GM12878 (cell line): Measurements from ENCODE around the gene ZNF836. TPM values are rescaled to one million over a fixed set of nuclear protein-coding genes. Genes with fewer than 3 reads are reported as not detected.

ENCODE experiments used
- CBX5 ChIP-seq: sonication (generic); IDR thresholded peaks from 2 replicates; pipeline ENCODE4 v1.6.1; 2016; ENCODE audit warnings: low read depth, moderate library complexity, mild to moderate bottlenecking, inconsistent platforms
- EP300 ChIP-seq, 2 experiments: fragments of 150-350 bp in 1 of 2; IDR thresholded peaks; 2 replicates each; pipeline ENCODE4 v1.6.1; 2011 to 2012; ENCODE audit warnings: low read depth in 2 of 2, low read length in 2 of 2, borderline replicate concordance in 1 of 2, improper control_type of control experiment in 1 of 2, inconsistent platforms in 1 of 2; ENCODE audit not compliant: control insufficient read depth in 1 of 2
- GABPA ChIP-seq: IDR thresholded peaks from 2 replicates; pipeline ENCODE4 v1.6.1; 2014; ENCODE audit warnings: antibody characterized with exemption, low read depth, mild to moderate bottlenecking, inconsistent platforms
- MEF2A ChIP-seq: IDR thresholded peaks from 2 replicates; pipeline ENCODE4 v1.6.1; 2011; ENCODE audit warnings: low read depth, mild to moderate bottlenecking, low read length, moderate library complexity; ENCODE audit not compliant: insufficient read depth
- MEF2B ChIP-seq: fragments of 450-650 bp; IDR thresholded peaks from 2 replicates; pipeline ENCODE4 v1.6.1; 2018; ENCODE audit warnings: mild to moderate bottlenecking, moderate library complexity; ENCODE audit not compliant: partially characterized antibody, poor library complexity, severe bottlenecking
- MXI1 ChIP-seq: fragments of 150-350 bp; IDR thresholded peaks from 2 replicates; pipeline ENCODE4 v1.6.1; 2011; ENCODE audit warnings: low read depth, mild to moderate bottlenecking, inconsistent platforms, low read length, improper control_type of control experiment
- RAD21 ChIP-seq: IDR thresholded peaks from 2 replicates; pipeline ENCODE4 v1.6.1; 2011; ENCODE audit warnings: mild to moderate bottlenecking, low read depth, low read length, moderate library complexity; ENCODE audit not compliant: insufficient read depth
- SMC3 ChIP-seq: IDR thresholded peaks from 2 replicates; pipeline ENCODE4 v1.6.1; 2011; ENCODE audit warnings: low read length, improper control_type of control experiment, borderline replicate concordance
- TAF1 ChIP-seq: IDR thresholded peaks from 2 replicates; pipeline ENCODE4 v1.6.1; 2011; ENCODE audit warnings: mild to moderate bottlenecking, low read depth, low read length, borderline replicate concordance
- ZNF217 ChIP-seq: fragments of 450-650 bp; IDR thresholded peaks from 2 replicates; pipeline ENCODE4 v1.6.1; 2017; ENCODE audit warnings: antibody characterized with exemption, mild to moderate bottlenecking
- ZZZ3 ChIP-seq: IDR thresholded peaks from 2 replicates; pipeline ENCODE4 v1.6.1; 2011; ENCODE audit warnings: low read depth; ENCODE audit not compliant: control insufficient read depth, insufficient read length
- polyA plus RNA-seq, 11 experiments: library from polyadenylated mRNA; depleted of rRNA in 4 of 11; unstranded in 6 of 11; stranded (reverse) in 5 of 11; fragments of >200 nt; fragmentation: Nextera tagmentation in 4 of 11; fragmentation: Illumina TruSeq in 1 of 11; extraction: Ambion mirVana in 4 of 11; extraction: Trizol in 1 of 11; gene quantifications; 1 replicate in 1 of 11; 2 replicates in 10 of 11; pipeline versions ENCODE4 v1.2.1 to v1.2.3, GENCODE V29; 2011 to 2016; ENCODE audit warnings: inconsistent platforms in 2 of 11, missing spikeins in 2 of 11, low read depth in 1 of 11
- total RNA-seq, 4 experiments: library from RNA; depleted of rRNA in 3 of 4; stranded (reverse); fragments of >200 nt in 3 of 4; fragmentation: Illumina TruSeq in 1 of 4; extraction: Trizol in 1 of 4; gene quantifications; 2 replicates each; pipeline versions ENCODE4 v1.2.1 to v1.2.3, GENCODE V29; 2013 to 2021
- TF ChIP-seq, protein P1 (sequence below): fragments of 450-650 bp; IDR thresholded peaks from 2 replicates; pipeline ENCODE4 v1.6.1; 2016; ENCODE audit warnings: mild to moderate bottlenecking, moderate library complexity, borderline replicate concordance
- TF ChIP-seq, protein P2 (sequence below): fragments of 450-650 bp; formaldehyde crosslinking; IDR thresholded peaks from 2 replicates; pipeline ENCODE4 v1.5.0; 2022; ENCODE audit warnings: mild to moderate bottlenecking, missing genetic modification characterization
- TF ChIP-seq, protein P3 (sequence below): fragments of 450-650 bp; IDR thresholded peaks from 2 replicates; pipeline ENCODE4 v1.6.1; 2017; ENCODE audit warnings: borderline replicate concordance
- TF ChIP-seq, protein P4 (sequence below): IDR thresholded peaks from 2 replicates; pipeline ENCODE4 v1.6.1; 2012; ENCODE audit warnings: low read depth, low read length, improper control_type of control experiment
- TF ChIP-seq, protein P5 (sequence below): IDR thresholded peaks from 2 replicates; pipeline ENCODE4 v1.6.1; 2011; ENCODE audit warnings: mild to moderate bottlenecking, low read depth, low read length, moderate library complexity; ENCODE audit not compliant: insufficient replicate concordance

Gene ZNF836
- total and polyA plus RNA-seq, 10 of the 15 experiments (the other 5 are each of a cell fraction or from before 2014, with no cell fraction given), result 4.5 to 9.2 (median 6.2) TPM

DNA sequence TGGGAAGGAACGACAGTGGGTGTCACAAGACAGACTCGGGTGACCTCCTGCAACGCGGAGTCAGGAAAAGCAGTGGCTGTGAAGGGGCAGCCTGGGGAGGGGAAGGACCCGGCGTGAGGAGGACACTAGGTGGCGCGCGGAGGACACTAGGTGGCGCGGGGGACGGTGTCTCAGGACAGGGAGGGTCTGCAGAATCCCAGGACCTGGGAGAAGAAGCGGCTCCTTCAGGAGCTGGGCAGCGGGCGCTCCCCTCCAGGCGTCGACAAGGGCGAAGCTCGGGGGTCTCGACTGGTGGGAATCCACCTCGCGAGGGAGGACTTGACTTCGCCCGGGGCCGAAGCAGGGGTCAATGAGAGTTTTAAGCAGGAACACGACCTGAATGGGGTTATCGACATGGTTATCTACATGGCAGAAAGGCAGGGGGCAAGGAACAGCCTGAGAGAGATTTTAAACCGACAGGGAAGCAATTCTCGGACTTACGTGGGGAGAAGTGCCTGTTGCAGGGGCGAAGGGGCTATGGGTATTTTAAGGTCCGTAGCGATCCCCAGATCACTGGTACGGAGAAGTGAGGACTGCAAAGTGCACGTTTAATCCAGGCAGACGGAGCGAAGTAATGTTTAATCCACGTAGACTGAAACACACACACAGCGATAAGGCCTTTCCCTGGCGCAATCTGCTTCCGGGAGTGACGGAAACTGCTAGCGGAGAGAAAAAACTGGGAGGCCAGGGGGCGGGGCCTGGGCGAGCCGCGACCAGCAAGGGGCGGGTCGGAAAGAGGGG lies 32.0 kb downstream of the ZNF836 start, which contains the start of gene ZNF616 (continued):
- TF ChIP-seq, protein P1, sequence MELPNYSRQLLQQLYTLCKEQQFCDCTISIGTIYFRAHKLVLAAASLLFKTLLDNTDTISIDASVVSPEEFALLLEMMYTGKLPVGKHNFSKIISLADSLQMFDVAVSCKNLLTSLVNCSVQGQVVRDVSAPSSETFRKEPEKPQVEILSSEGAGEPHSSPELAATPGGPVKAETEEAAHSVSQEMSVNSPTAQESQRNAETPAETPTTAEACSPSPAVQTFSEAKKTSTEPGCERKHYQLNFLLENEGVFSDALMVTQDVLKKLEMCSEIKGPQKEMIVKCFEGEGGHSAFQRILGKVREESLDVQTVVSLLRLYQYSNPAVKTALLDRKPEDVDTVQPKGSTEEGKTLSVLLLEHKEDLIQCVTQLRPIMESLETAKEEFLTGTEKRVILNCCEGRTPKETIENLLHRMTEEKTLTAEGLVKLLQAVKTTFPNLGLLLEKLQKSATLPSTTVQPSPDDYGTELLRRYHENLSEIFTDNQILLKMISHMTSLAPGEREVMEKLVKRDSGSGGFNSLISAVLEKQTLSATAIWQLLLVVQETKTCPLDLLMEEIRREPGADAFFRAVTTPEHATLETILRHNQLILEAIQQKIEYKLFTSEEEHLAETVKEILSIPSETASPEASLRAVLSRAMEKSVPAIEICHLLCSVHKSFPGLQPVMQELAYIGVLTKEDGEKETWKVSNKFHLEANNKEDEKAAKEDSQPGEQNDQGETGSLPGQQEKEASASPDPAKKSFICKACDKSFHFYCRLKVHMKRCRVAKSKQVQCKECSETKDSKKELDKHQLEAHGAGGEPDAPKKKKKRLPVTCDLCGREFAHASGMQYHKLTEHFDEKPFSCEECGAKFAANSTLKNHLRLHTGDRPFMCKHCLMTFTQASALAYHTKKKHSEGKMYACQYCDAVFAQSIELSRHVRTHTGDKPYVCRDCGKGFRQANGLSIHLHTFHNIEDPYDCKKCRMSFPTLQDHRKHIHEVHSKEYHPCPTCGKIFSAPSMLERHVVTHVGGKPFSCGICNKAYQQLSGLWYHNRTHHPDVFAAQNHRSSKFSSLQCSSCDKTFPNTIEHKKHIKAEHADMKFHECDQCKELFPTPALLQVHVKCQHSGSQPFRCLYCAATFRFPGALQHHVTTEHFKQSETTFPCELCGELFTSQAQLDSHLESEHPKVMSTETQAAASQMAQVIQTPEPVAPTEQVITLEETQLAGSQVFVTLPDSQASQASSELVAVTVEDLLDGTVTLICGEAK, result peak; percentile 95
- peak; percentile 62 for TF ChIP-seq RAD21
- no peak for TF ChIP-seq MEF2A
- TF ChIP-seq, protein P2, sequence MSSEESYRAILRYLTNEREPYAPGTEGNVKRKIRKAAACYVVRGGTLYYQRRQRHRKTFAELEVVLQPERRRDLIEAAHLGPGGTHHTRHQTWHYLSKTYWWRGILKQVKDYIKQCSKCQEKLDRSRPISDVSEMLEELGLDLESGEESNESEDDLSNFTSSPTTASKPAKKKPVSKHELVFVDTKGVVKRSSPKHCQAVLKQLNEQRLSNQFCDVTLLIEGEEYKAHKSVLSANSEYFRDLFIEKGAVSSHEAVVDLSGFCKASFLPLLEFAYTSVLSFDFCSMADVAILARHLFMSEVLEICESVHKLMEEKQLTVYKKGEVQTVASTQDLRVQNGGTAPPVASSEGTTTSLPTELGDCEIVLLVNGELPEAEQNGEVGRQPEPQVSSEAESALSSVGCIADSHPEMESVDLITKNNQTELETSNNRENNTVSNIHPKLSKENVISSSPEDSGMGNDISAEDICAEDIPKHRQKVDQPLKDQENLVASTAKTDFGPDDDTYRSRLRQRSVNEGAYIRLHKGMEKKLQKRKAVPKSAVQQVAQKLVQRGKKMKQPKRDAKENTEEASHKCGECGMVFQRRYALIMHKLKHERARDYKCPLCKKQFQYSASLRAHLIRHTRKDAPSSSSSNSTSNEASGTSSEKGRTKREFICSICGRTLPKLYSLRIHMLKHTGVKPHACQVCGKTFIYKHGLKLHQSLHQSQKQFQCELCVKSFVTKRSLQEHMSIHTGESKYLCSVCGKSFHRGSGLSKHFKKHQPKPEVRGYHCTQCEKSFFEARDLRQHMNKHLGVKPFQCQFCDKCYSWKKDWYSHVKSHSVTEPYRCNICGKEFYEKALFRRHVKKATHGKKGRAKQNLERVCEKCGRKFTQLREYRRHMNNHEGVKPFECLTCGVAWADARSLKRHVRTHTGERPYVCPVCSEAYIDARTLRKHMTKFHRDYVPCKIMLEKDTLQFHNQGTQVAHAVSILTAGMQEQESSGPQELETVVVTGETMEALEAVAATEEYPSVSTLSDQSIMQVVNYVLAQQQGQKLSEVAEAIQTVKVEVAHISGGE, result peak; percentile 80
- no peak for TF ChIP-seq ZNF217
- TF ChIP-seq, protein P3, sequence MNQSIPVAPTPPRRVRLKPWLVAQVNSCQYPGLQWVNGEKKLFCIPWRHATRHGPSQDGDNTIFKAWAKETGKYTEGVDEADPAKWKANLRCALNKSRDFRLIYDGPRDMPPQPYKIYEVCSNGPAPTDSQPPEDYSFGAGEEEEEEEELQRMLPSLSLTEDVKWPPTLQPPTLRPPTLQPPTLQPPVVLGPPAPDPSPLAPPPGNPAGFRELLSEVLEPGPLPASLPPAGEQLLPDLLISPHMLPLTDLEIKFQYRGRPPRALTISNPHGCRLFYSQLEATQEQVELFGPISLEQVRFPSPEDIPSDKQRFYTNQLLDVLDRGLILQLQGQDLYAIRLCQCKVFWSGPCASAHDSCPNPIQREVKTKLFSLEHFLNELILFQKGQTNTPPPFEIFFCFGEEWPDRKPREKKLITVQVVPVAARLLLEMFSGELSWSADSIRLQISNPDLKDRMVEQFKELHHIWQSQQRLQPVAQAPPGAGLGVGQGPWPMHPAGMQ, result no peak
- no peak for TF ChIP-seq MEF2B
- TF ChIP-seq SMC3, result peak; percentile 73
- peak; percentile 94 for TF ChIP-seq GABPA
- TF ChIP-seq TAF1, result peak; percentile 41; the same call in 1 of the 2 replicates
- no peak for TF ChIP-seq CBX5
- no peak; the same call in 1 of the 2 replicates for TF ChIP-seq MXI1
- TF ChIP-seq, protein P4, sequence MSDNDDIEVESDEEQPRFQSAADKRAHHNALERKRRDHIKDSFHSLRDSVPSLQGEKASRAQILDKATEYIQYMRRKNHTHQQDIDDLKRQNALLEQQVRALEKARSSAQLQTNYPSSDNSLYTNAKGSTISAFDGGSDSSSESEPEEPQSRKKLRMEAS, result no peak
- TF ChIP-seq EP300 (IDR thresholded peaks at IDR 0.05; ENCODE audit: borderline replicate concordance in 1 of 2, control insufficient read depth in 1 of 2, low read depth in 2 of 2, low read length in 2 of 2), result no peak
- TF ChIP-seq, protein P5, sequence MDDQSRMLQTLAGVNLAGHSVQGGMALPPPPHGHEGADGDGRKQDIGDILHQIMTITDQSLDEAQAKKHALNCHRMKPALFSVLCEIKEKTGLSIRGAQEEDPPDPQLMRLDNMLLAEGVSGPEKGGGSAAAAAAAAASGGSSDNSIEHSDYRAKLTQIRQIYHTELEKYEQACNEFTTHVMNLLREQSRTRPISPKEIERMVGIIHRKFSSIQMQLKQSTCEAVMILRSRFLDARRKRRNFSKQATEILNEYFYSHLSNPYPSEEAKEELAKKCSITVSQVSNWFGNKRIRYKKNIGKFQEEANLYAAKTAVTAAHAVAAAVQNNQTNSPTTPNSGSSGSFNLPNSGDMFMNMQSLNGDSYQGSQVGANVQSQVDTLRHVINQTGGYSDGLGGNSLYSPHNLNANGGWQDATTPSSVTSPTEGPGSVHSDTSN, result no peak
- no peak for TF ChIP-seq ZZZ3
